Smooth muscle cell (in vitro differentiated cells): ENCODE data around the gene JAZF1. TPM values are rescaled to one million over a fixed set of nuclear protein-coding genes. Genes with fewer than 3 reads are reported as not detected.

Experiments used
- DNase-seq: peaks from one replicate; lab custom pipeline; 2025; ENCODE audit not compliant: unreplicated experiment; lab: John Stamatoyannopoulos, UW
- H2AFZ ChIP-seq: fragments of 200-600 bp; sonication (generic); 2 replicates; pipeline ENCODE4 v1.6.0; 2016; ENCODE audit warnings: antibody characterized with exemption, low read depth, mild to moderate bottlenecking
- H3F3A ChIP-seq: fragments of 200-600 bp; sonication (generic); 2 replicates; pipeline ENCODE4 v1.6.0; 2017; ENCODE audit warnings: antibody characterized with exemption, low read depth
- H3K27ac ChIP-seq: fragments of 200-600 bp; sonication (generic); 2 replicates; pipeline ENCODE4 v1.5.1; 2016; ENCODE audit warnings: low read depth, mild to moderate bottlenecking
- H3K27me3 ChIP-seq: fragments of 200-600 bp; sonication (generic); 2 replicates; pipeline ENCODE4 v1.6.1; 2016; ENCODE audit warnings: low read depth, mild to moderate bottlenecking
- H3K36me3 ChIP-seq: fragments of 200-600 bp; sonication (generic); 2 replicates; pipeline ENCODE4 v1.5.1; 2016; ENCODE audit warnings: low read depth
- H3K4me1 ChIP-seq: fragments of 200-600 bp; sonication (generic); 2 replicates; pipeline ENCODE4 v1.5.1; 2016; ENCODE audit warnings: low read depth
- H3K4me2 ChIP-seq: fragments of 200-600 bp; sonication (generic); 2 replicates; pipeline ENCODE4 v1.6.0; 2016; ENCODE audit warnings: mild to moderate bottlenecking
- H3K4me3 ChIP-seq: fragments of 200-600 bp; sonication (generic); 2 replicates; pipeline ENCODE4 v1.5.1; 2016; ENCODE audit warnings: mild to moderate bottlenecking
- H3K79me2 ChIP-seq: fragments of 200-600 bp; sonication (generic); 2 replicates; pipeline ENCODE4 v1.6.0; 2016; ENCODE audit warnings: low read depth, mild to moderate bottlenecking
- H3K9ac ChIP-seq: fragments of 200-600 bp; sonication (generic); 2 replicates; pipeline ENCODE4 v1.6.0; 2016; ENCODE audit warnings: low read depth
- H3K9me3 ChIP-seq: fragments of 200-600 bp; sonication (generic); replicated peaks from 2 replicates; pipeline ENCODE4 v1.5.1; 2016; ENCODE audit warnings: low read depth
- H4K20me1 ChIP-seq: fragments of 200-600 bp; sonication (generic); 2 replicates; pipeline ENCODE4 v1.6.0; 2016; ENCODE audit warnings: low read depth
- CTCF ChIP-seq: fragments of 200-600 bp; sonication (generic); IDR thresholded peaks from 2 replicates; pipeline ENCODE4 v1.5.1; 2017; ENCODE audit warnings: borderline replicate concordance, mild to moderate bottlenecking, antibody characterized with exemption; ENCODE audit not compliant: insufficient read depth, poor library complexity, severe bottlenecking
- WGBS: methylation state at CpG from one replicate; pipeline ENCODE4 v1.1.7; 2016; ENCODE audit warnings: low lambda C conversion rate; 5-methylcytosine and 5-hydroxymethylcytosine counted together
- polyA plus RNA-seq: library from polyadenylated mRNA; unstranded; fragments of >200 nt; fragmentation: Nextera tagmentation; extraction: Ambion mirVana; gene quantifications from 2 replicates; pipeline ENCODE4 v1.2.1, GENCODE V29; 2016
- total RNA-seq: library from RNA; depleted of rRNA; stranded (reverse); fragments of >200 nt; gene quantifications from 2 replicates; pipeline ENCODE4 v1.2.3, GENCODE V29; 2014

The JAZF1 gene
- total and polyA plus RNA-seq, 2 experiments from 2014 or later, result 17.4 to 18.0 TPM

- no peak for TF ChIP-seq CTCF
- 75% methylated on average over 14 of the region's 14 CpGs for WGBS
These were observed 67.6 kb downstream of the JAZF1 start for GRCh38 chr7:28112883-28113540.

GRCh38 chr7:28112467-28112866, 68.1 kb downstream of the JAZF1 start:
- no peak for DNase-seq
- H3K27me3 ChIP-seq, result no peaks in the 10 kb centered on the region
- peak overlapping the region; percentile 6 for H3K27ac ChIP-seq
- 63% methylated on average over 3 of the region's 3 CpGs for WGBS
- no peak overlapping the region for H3K4me2 ChIP-seq
- H3K4me3 ChIP-seq, result no peak overlapping the region
- no peak overlapping the region for H3K9ac ChIP-seq
- H2AFZ ChIP-seq, result no peak overlapping the region
- peaks cover 4% of the 10 kb centered on the region for H3K4me1 ChIP-seq
- H3K9me3 ChIP-seq, result peaks cover 2% of the 10 kb centered on the region
- peaks cover 19% of the 10 kb centered on the region for H3K79me2 ChIP-seq
- H4K20me1 ChIP-seq, result peaks cover 39% of the 10 kb centered on the region
- no peaks in the 10 kb centered on the region for H3K36me3 ChIP-seq
- H3F3A ChIP-seq, result no peaks in the 10 kb centered on the region
- TF ChIP-seq CTCF, result no peak

More at GRCh38 chr7:28112883-28113540, 67.6 kb downstream of the JAZF1 start:
- Histone ChIP-seq H3K9ac (no peak overlapping the region), H4K20me1 (peaks cover 38% of the 10 kb centered on the region), H3K36me3 (no peaks in the 10 kb centered on the region), H3K4me1 (peaks cover under 1% of the 10 kb centered on the region), H3F3A (no peaks in the 10 kb centered on the region), H3K79me2 (peaks cover 13% of the 10 kb centered on the region), H3K4me3 (no peak overlapping the region), H3K27me3 (no peaks in the 10 kb centered on the region), H3K27ac (peak overlapping the region; percentile 6), H3K4me2 (no peak overlapping the region), H3K9me3 (peaks cover 2% of the 10 kb centered on the region), H2AFZ (no peak overlapping the region)
- DNase-seq, result no peak

DNA sequence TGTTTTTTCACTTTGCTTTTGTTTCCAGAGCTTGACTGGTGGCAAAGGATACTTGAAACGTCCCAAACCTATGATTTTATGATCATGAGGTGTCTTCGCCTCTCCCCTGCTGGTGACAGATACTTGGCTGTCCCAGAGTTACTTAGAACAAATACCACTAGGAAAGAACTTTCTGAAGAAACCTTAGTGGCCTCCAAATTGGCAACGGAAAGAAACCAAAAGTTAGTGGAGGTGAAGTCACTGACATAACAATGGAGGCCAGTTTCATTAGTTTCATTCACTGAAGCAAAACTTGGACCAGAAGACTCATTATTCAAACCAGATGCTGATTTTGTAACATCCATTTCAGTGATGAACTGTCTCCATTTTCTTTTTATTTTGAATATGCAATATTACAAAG, 68.6 kb downstream of the JAZF1 start:
- no peak overlapping the region for H2AFZ ChIP-seq
- DNase-seq, result no peak

More for the DNA sequence above, 68.6 kb downstream of the JAZF1 start:
- Histone ChIP-seq H3K79me2 (peaks cover 23% of the 10 kb centered on the region), H3K27ac (no peak overlapping the region), H3K36me3 (no peaks in the 10 kb centered on the region), H3K4me1 (peaks cover 4% of the 10 kb centered on the region), H4K20me1 (peaks cover 44% of the 10 kb centered on the region), H3K9ac (no peak overlapping the region), H3K9me3 (peaks cover 2% of the 10 kb centered on the region), H3K4me3 (no peak overlapping the region), H3K27me3 (no peaks in the 10 kb centered on the region), H3F3A (no peaks in the 10 kb centered on the region), H3K4me2 (no peak overlapping the region)
- WGBS, result 91% methylated on average over 3 of the region's 3 CpGs
- no peak for TF ChIP-seq CTCF
